Skeletal muscle tissue (tissue), 4 donors: ENCODE results near the gene NLRP13. TPM values are rescaled to one million over a fixed set of nuclear protein-coding genes. Genes with fewer than 3 reads are reported as not detected.
"Not testable (repeated sequence)": the region's sequence is repeated elsewhere in the genome, so short reads cannot be mapped to it uniquely, and the experiment has no call there.

Experiments
- H3K27ac ChIP-seq: one replicate; pipeline ENCODE4 v1.7.0; 2013; ENCODE audit warnings: mild to moderate bottlenecking, low read depth, low read length, inconsistent platforms
- H3K27me3 ChIP-seq, 3 donors: one replicate each; pipeline ENCODE4 v1.7.0; 2013; ENCODE audit warnings: low read length in 3 of 3; ENCODE audit not compliant: control insufficient read depth in 3 of 3, insufficient read depth in 3 of 3
- H3K36me3 ChIP-seq, 3 donors: one replicate each; pipeline ENCODE4 v1.7.0; 2013; ENCODE audit warnings: low read length in 3 of 3; ENCODE audit not compliant: control insufficient read depth in 3 of 3, insufficient read depth in 3 of 3
- H3K4me1 ChIP-seq, 3 donors: one replicate each; pipeline ENCODE4 v1.7.0; 2013; ENCODE audit warnings: low read length in 3 of 3, mild to moderate bottlenecking in 3 of 3; ENCODE audit not compliant: control insufficient read depth in 3 of 3, insufficient read depth in 3 of 3
- H3K4me3 ChIP-seq, 3 donors: one replicate each; pipeline ENCODE4 v1.7.0; 2013; ENCODE audit warnings: low read length in 3 of 3
- H3K9ac ChIP-seq, 3 donors: one replicate each; pipeline ENCODE4 v1.7.0; 2013; ENCODE audit warnings: low read length in 3 of 3, mild to moderate bottlenecking in 3 of 3, moderate library complexity in 2 of 3, low read depth in 1 of 3
- H3K9me3 ChIP-seq, 3 donors: one replicate each; pipeline ENCODE4 v1.7.0; 2013; ENCODE audit warnings: low read length in 3 of 3; ENCODE audit not compliant: control insufficient read depth in 3 of 3
- total RNA-seq: library from RNA; depleted of rRNA; stranded (reverse); fragments of >200 nt; gene quantifications from one replicate; pipeline ENCODE4 v1.2.3, GENCODE V29; 2014
- donor health status: Osteomylitis.

NLRP13 gene
- total RNA-seq, 1 donor from 2014 or later = not detected

GRCh38 chr19:55939206-55939605 lies 7.1 kb upstream of the NLRP13 start:
- Histone ChIP-seq H3K27me3 (no peaks in the 10 kb centered on the region), H3K36me3 (no peaks in the 10 kb centered on the region), H3K27ac (no peak overlapping the region), H3K4me1 (no peaks in the 10 kb centered on the region), H3K4me3 (no peak overlapping the region), H3K9me3 (peaks cover 0 to 5% (median 0%) of the 10 kb centered on the region in 3 donors), H3K9ac (no peak overlapping the region)

- Histone ChIP-seq H3K36me3 (no peaks in the 10 kb centered on the region), H3K27ac (no peak overlapping the region), H3K27me3 (no peaks in the 10 kb centered on the region), H3K9ac (no peak overlapping the region), H3K4me1 (no peaks in the 10 kb centered on the region), H3K4me3 (no peak overlapping the region), H3K9me3 (peaks cover 0 to 4% (median 0%) of the 10 kb centered on the region in 3 donors)
Measured at GRCh38 chr19:55935206-55935605, 3.1 kb upstream of the NLRP13 start.

- Histone ChIP-seq H3K36me3 (no peaks in the 10 kb centered on the region), H3K9ac (no peak overlapping the region), H3K4me3 (no peak overlapping the region), H3K27me3 (no peaks in the 10 kb centered on the region), H3K9me3 (no peaks in the 10 kb centered on the region), H3K4me1 (no peaks in the 10 kb centered on the region), H3K27ac (no peak overlapping the region)
Measured at GRCh38 chr19:55930996-55931515, 1.1 kb downstream of the NLRP13 start.

GRCh38 chr19:55929258-55929657 lies 2.9 kb downstream of the NLRP13 start:
- H3K36me3 ChIP-seq, H3K9me3 ChIP-seq, H3K4me3 ChIP-seq, H3K27me3 ChIP-seq, H3K27ac ChIP-seq, H3K9ac ChIP-seq, H3K4me1 ChIP-seq: not testable (repeated sequence)

- peaks cover 0 to 5% (median 5%) of the 10 kb centered on the region in 3 donors for H3K9me3 ChIP-seq
Measured at GRCh38 chr19:55927991-55928390, 4.1 kb downstream of the NLRP13 start.

GRCh38 chr19:55923556-55923955 lies 8.6 kb downstream of the NLRP13 start:
- Histone ChIP-seq H3K9ac (no peak overlapping the region), H3K27me3 (no peaks in the 10 kb centered on the region), H3K4me3 (no peak overlapping the region), H3K4me1 (no peaks in the 10 kb centered on the region), H3K36me3 (no peaks in the 10 kb centered on the region), H3K9me3 (peaks cover 0 to 11% (median 10%) of the 10 kb centered on the region in 3 donors), H3K27ac (no peak overlapping the region)

More at GRCh38 chr19:55927991-55928390, 4.1 kb downstream of the NLRP13 start:
- Histone ChIP-seq H3K4me3 (no peak overlapping the region), H3K9ac (no peak overlapping the region), H3K27ac (no peak overlapping the region), H3K4me1 (no peaks in the 10 kb centered on the region), H3K36me3 (no peaks in the 10 kb centered on the region), H3K27me3 (no peaks in the 10 kb centered on the region)

GRCh38 chr19:55913643-55914268 lies 18.4 kb downstream of the NLRP13 start:
- no peak overlapping the region for H3K4me3 ChIP-seq
- no peaks in the 10 kb centered on the region for H3K27me3 ChIP-seq
- no peak overlapping the region for H3K9ac ChIP-seq
- H3K27ac ChIP-seq = no peak overlapping the region
- no peaks in the 10 kb centered on the region for H3K4me1 ChIP-seq
- H3K9me3 ChIP-seq = peaks cover 3 to 5% (median 4%) of the 10 kb centered on the region in 3 donors
- H3K36me3 ChIP-seq = no peaks in the 10 kb centered on the region

- Histone ChIP-seq H3K4me1 (no peaks in the 10 kb centered on the region), H3K9ac (no peak overlapping the region), H3K36me3 (no peaks in the 10 kb centered on the region), H3K27me3 (no peaks in the 10 kb centered on the region), H3K9me3 (peaks cover 3 to 5% (median 4%) of the 10 kb centered on the region in 3 donors), H3K4me3 (no peak overlapping the region), H3K27ac (no peak overlapping the region)
Measured at GRCh38 chr19:55912916-55913315, 19.2 kb downstream of the NLRP13 start.

- H3K4me3 ChIP-seq = no peak overlapping the region
Measured at GRCh38 chr19:55909801-55910200, 22.3 kb downstream of the NLRP13 start.

GRCh38 chr19:55907746-55908145 lies 24.4 kb downstream of the NLRP13 start:
- Histone ChIP-seq H3K27ac (no peak overlapping the region), H3K4me3 (no peak overlapping the region), H3K4me1 (no peaks in the 10 kb centered on the region), H3K36me3 (no peaks in the 10 kb centered on the region), H3K27me3 (no peaks in the 10 kb centered on the region), H3K9me3 (peaks cover 2 to 8% (median 3%) of the 10 kb centered on the region in 3 donors), H3K9ac (no peak overlapping the region)

More at GRCh38 chr19:55909801-55910200, 22.3 kb downstream of the NLRP13 start:
- no peaks in the 10 kb centered on the region for H3K36me3 ChIP-seq
- no peaks in the 10 kb centered on the region for H3K4me1 ChIP-seq
- H3K27ac ChIP-seq = no peak overlapping the region
- no peaks in the 10 kb centered on the region for H3K27me3 ChIP-seq
- peaks cover 3 to 5% (median 4%) of the 10 kb centered on the region in 3 donors for H3K9me3 ChIP-seq
- H3K9ac ChIP-seq = no peak overlapping the region
